ENCODE results near the gene IFIT1. TPM values are rescaled to one million over a fixed set of nuclear protein-coding genes. Genes with fewer than 3 reads are reported as not detected.

Gene IFIT1
- total RNA-seq, 1 donor from 2014 or later, result 6.0 TPM

GRCh38 chr10:89357975-89358374 lies 34.4 kb upstream of the IFIT1 start:
- Mint-ChIP-seq H3K36me3 (peaks cover 5% of the 10 kb centered on the region), H3K4me3 (no peak overlapping the region), H3K4me1 (ENCODE audit: unreplicated experiment) (peaks cover 13% of the 10 kb centered on the region), H3K27ac (no peak overlapping the region), H3K27me3 (no peaks in the 10 kb centered on the region), H3K9me3 (peaks cover 11% of the 10 kb centered on the region)
- TF ChIP-seq, protein P1, sequence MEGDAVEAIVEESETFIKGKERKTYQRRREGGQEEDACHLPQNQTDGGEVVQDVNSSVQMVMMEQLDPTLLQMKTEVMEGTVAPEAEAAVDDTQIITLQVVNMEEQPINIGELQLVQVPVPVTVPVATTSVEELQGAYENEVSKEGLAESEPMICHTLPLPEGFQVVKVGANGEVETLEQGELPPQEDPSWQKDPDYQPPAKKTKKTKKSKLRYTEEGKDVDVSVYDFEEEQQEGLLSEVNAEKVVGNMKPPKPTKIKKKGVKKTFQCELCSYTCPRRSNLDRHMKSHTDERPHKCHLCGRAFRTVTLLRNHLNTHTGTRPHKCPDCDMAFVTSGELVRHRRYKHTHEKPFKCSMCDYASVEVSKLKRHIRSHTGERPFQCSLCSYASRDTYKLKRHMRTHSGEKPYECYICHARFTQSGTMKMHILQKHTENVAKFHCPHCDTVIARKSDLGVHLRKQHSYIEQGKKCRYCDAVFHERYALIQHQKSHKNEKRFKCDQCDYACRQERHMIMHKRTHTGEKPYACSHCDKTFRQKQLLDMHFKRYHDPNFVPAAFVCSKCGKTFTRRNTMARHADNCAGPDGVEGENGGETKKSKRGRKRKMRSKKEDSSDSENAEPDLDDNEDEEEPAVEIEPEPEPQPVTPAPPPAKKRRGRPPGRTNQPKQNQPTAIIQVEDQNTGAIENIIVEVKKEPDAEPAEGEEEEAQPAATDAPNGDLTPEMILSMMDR (conservative IDR thresholded peaks at IDR 0.05), result no peak
- DNase-seq (ENCODE audit: extremely low spot score, unreplicated experiment), result no peak

GRCh38 chr10:89360157-89360556 lies 32.3 kb upstream of the IFIT1 start:
- Mint-ChIP-seq H3K4me3 (no peak overlapping the region), H3K27ac (no peak overlapping the region), H3K9me3 (peaks cover 6% of the 10 kb centered on the region), H3K4me1 (ENCODE audit: unreplicated experiment) (peaks cover 13% of the 10 kb centered on the region), H3K36me3 (no peaks in the 10 kb centered on the region), H3K27me3 (no peaks in the 10 kb centered on the region)
- TF ChIP-seq, protein P1 (conservative IDR thresholded peaks at IDR 0.05), result no peak
- no peak for DNase-seq (ENCODE audit: extremely low spot score, unreplicated experiment)

DNA sequence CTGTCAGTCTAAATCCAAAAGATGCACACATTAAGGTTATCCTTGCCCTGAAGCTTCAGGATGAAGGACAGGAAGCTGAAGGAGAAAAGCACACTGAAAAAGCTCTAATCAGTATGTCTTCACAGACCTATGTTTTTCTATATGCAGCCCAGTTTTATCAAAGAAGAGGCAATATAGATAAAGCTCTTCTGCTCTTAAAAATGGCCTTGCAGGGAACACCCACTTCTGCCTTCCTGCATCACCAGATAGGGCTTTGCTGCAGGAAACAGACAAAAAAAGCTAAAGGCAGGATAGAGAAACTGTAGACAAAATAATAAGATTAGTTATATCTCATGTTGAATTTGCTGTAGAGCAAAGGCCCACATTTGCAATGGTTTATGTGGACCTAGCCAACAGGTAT lies 29.5 kb upstream of the IFIT1 start:
- peaks cover 14% of the 10 kb centered on the region for H3K4me1 Mint-ChIP-seq (ENCODE audit: unreplicated experiment)
- no peak for DNase-seq (ENCODE audit: extremely low spot score, unreplicated experiment)
- H3K27me3 Mint-ChIP-seq, result no peaks in the 10 kb centered on the region
- peaks cover 6% of the 10 kb centered on the region for H3K9me3 Mint-ChIP-seq
- H3K4me3 Mint-ChIP-seq, result no peak overlapping the region
- TF ChIP-seq, protein P1 (conservative IDR thresholded peaks at IDR 0.05), result no peak
- no peak overlapping the region for H3K27ac Mint-ChIP-seq
- no peaks in the 10 kb centered on the region for H3K36me3 Mint-ChIP-seq

DNA sequence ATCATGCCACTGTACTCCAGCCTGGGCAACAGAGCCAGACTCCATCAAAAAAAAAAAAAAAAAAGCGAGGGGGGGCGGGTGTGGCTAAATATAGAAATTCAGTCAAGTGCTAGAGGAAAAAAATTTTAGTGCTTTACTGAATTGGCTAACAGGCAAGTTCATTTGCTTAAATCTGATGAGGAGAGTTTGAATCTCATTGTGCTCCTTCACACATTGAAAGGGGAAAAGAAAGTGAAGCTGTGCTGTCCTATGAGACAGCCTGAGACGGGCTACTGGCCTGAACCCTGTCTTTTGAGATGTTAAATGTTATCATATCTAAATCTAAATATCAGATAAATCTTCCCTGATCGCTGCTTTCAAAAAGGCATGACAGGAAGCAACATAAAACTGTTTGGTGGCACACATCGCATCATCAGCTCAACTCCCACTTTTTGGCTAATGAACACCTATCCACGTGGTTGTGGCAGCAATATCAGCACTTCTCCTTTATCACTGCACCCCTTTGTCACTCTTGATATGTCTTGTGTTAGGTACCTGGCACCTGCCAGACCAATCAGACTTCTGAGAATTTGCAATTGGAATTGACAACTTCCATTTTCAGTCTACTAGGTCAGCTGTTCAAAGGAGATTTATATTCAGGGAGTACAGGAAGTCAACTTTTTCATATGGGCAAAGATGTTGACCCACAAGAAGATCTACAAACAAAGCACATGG lies 28.5 kb upstream of the IFIT1 start:
- peaks cover 18% of the 10 kb centered on the region for H3K4me1 Mint-ChIP-seq (ENCODE audit: unreplicated experiment)
- H3K27me3 Mint-ChIP-seq, result no peaks in the 10 kb centered on the region
- no peak for DNase-seq (ENCODE audit: extremely low spot score, unreplicated experiment)
- TF ChIP-seq, protein P1 (conservative IDR thresholded peaks at IDR 0.05), result no peak
- H3K4me3 Mint-ChIP-seq, result no peak overlapping the region
- peaks cover 6% of the 10 kb centered on the region for H3K9me3 Mint-ChIP-seq
- no peaks in the 10 kb centered on the region for H3K36me3 Mint-ChIP-seq
- no peak overlapping the region for H3K27ac Mint-ChIP-seq

- TF ChIP-seq, protein P1 (conservative IDR thresholded peaks at IDR 0.05), result no peak
- no peak for DNase-seq (ENCODE audit: extremely low spot score, unreplicated experiment)
- Mint-ChIP-seq H3K27me3 (no peaks in the 10 kb centered on the region), H3K36me3 (no peaks in the 10 kb centered on the region), H3K9me3 (peaks cover 6% of the 10 kb centered on the region), H3K4me3 (no peak overlapping the region), H3K4me1 (ENCODE audit: unreplicated experiment) (peaks cover 18% of the 10 kb centered on the region), H3K27ac (no peak overlapping the region)
These were observed 27.9 kb upstream of the IFIT1 start for GRCh38 chr10:89364531-89364930.

Data from type B pancreatic cell (in vitro differentiated cells).